Measurements from ENCODE around the gene CYP39A1. TPM values are rescaled to one million over a fixed set of nuclear protein-coding genes. Genes with fewer than 3 reads are reported as not detected.
A peak's percentile ranks its signal among the peaks of the same experiment; 100 is the strongest.

Gene CYP39A1
- total and polyA plus RNA-seq, 9 of the 15 experiments (the other 6 are each of a cell fraction or from before 2014, with no cell fraction given): not detected

DNA sequence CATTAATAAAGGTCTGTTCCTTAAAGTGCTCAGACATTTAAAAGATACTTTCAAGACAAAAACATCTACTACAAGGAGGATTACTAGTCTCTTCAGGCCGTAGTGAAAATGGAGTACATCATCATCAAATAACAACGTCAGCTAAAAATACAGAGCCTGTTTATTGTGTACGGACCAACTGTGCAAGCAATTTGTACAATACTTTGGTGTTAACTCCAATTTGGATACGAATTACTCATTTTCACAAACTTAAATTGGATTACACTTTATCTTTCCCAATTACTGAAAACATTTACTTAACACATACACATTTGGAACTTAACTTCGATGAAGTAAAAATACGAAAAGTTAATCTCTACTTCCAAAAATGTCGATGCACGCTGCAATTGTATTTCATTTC lies 802 bp downstream of the CYP39A1 start:
- TF ChIP-seq MAFK (IDR thresholded peaks at IDR 0.05; ENCODE audit: low read length) (peak; percentile 40; the same call in 1 of the 2 replicates), HMG20A (CRISPR knock-in tag; conservative IDR thresholded peaks at IDR 0.05) (no peak), ADNP (tag; IDR thresholded peaks at IDR 0.05) (no peak), ZNF830 (CRISPR knock-in tag; IDR thresholded peaks at IDR 0.05) (no peak), ZC3H4 (CRISPR knock-in tag; IDR thresholded peaks at IDR 0.05; ENCODE audit: borderline replicate concordance) (no peak), ZNF316 (IDR thresholded peaks at IDR 0.05) (peak; percentile 72), C11orf30 (IDR thresholded peaks at IDR 0.05; ENCODE audit: low read depth) (peak; percentile 33; the same call in 1 of the 2 replicates), MAFF (IDR thresholded peaks at IDR 0.05; ENCODE audit: low read length) (peak; percentile 31; the same call in 1 of the 2 replicates), MAFG (tag; conservative IDR thresholded peaks at IDR 0.05) (peak; percentile 34)
- 2% methylated on average over 8 of the region's 8 CpGs for whole genome bisulfite sequencing (ENCODE audit: insufficient coverage, low coverage, missing lambda C conversion rate)
- FAIRE-seq: peak; percentile 15
- ChIA-PET POLR2A (no interaction called here), CTCF (ENCODE audit: low intra/inter-chr PET ratio) (no interaction called here)
- Histone ChIP-seq H3K9ac (ENCODE audit: insufficient read depth in 1 of 2, low read depth in 2 of 2, low read length in 2 of 2) (no peak overlapping the region), H3K27ac (ENCODE audit: extremely low read depth, low read depth, low read length) (no peak overlapping the region), H3K9me3 (replicated peaks; ENCODE audit: control insufficient read depth, insufficient read depth, low read depth, low read length) (no peaks in the 10 kb centered on the region), H3K79me2 (ENCODE audit: control insufficient read depth, insufficient read depth, low read length) (no peaks in the 10 kb centered on the region), H4K20me1 (replicated peaks; ENCODE audit: control insufficient read depth, insufficient read depth, low read length) (no peaks in the 10 kb centered on the region), H3K36me3 (ENCODE audit: control insufficient read depth, insufficient read depth, low read length) (no peaks in the 10 kb centered on the region), H3K27me3 (ENCODE audit: control insufficient read depth in 2 of 2, insufficient read depth in 2 of 2, low read length in 2 of 2) (peaks cover 2 to 11% of the 10 kb centered on the region in 2 experiments; a peak in 3 of 5 replicates), H2AFZ (ENCODE audit: low read depth, low read length) (no peak overlapping the region), H3K4me3 (no peak overlapping the region), H3K4me1 (replicated peaks in 1 of 2; ENCODE audit: control insufficient read depth in 2 of 2, insufficient read depth in 2 of 2, low read length in 2 of 2) (peaks cover 0 to 10% of the 10 kb centered on the region in 2 experiments; a peak in 2 of 5 replicates), H3K9me1 (ENCODE audit: control insufficient read depth, insufficient read depth, low read length) (no peaks in the 10 kb centered on the region), H3K4me2 (ENCODE audit: insufficient read depth, low read length) (no peak overlapping the region)
- DNase-seq (ENCODE audit: extremely low read depth in 1 of 4, low spot score in 3 of 4): no peak
- no TSS peak for BruUV-seq (replicated peaks)
- intact Hi-C loops (cut with micrococcal nuclease): no loop called here
- no peak for ATAC-seq
- in situ Hi-C loops (cut with MboI): no loop called here

All from K562 (cell line).